Medulla oblongata (tissue), 1 donor: ENCODE results near the gene GALNT14.
"Not testable (repeated sequence)": the region's sequence is repeated elsewhere in the genome, so short reads cannot be mapped to it uniquely, and the experiment has no call there.

Experiments
- DNase-seq: peaks from one replicate; pipeline ENCODE4 v3.0.0-alpha.2; 2015; ENCODE audit errors: extremely low spot score

GALNT14 gene

GRCh38 chr2:30942419-30942818 is 195.8 kb downstream of the GALNT14 start:
- no peak for DNase-seq

- DNase-seq = no peak
Measured at GRCh38 chr2:30940839-30941238, 197.4 kb downstream of the GALNT14 start.

GRCh38 chr2:30939364-30939763 is 198.9 kb downstream of the GALNT14 start:
- no peak for DNase-seq

GRCh38 chr2:30938196-30938595 is 200.0 kb downstream of the GALNT14 start:
- no peak for DNase-seq

GRCh38 chr2:30936977-30937376 is 201.3 kb downstream of the GALNT14 start:
- no peak for DNase-seq

- no peak for DNase-seq
Measured at GRCh38 chr2:30935795-30936194, 202.4 kb downstream of the GALNT14 start.

GRCh38 chr2:30934066-30934465 is 204.2 kb downstream of the GALNT14 start:
- no peak for DNase-seq

GRCh38 chr2:30933496-30933895 is 204.7 kb downstream of the GALNT14 start:
- DNase-seq = no peak

- DNase-seq = no peak
Measured at GRCh38 chr2:30932870-30933269, 205.4 kb downstream of the GALNT14 start.

- DNase-seq = no peak
Measured at GRCh38 chr2:30931841-30932407, 206.3 kb downstream of the GALNT14 start.

- DNase-seq = no peak
Measured at GRCh38 chr2:30930716-30931115, 207.5 kb downstream of the GALNT14 start.

- DNase-seq = no peak
Measured at GRCh38 chr2:30927465-30928075, 210.7 kb downstream of the GALNT14 start.

GRCh38 chr2:30926606-30927005 is 211.6 kb downstream of the GALNT14 start:
- DNase-seq = no peak

GRCh38 chr2:30923623-30924022 is 214.6 kb downstream of the GALNT14 start:
- no peak for DNase-seq

- no peak for DNase-seq
Measured at GRCh38 chr2:30920511-30920910, 217.7 kb downstream of the GALNT14 start.

- DNase-seq = no peak
Measured at GRCh38 chr2:30915486-30915885, 222.8 kb downstream of the GALNT14 start.

- no peak for DNase-seq
Measured at GRCh38 chr2:30914456-30914855, 223.8 kb downstream of the GALNT14 start.

- DNase-seq = no peak
Measured at GRCh38 chr2:30912056-30912455, 226.2 kb downstream of the GALNT14 start.

GRCh38 chr2:30911327-30911726 is 226.9 kb downstream of the GALNT14 start:
- no peak for DNase-seq

- no peak for DNase-seq
Measured at GRCh38 chr2:30910686-30911085, 227.6 kb downstream of the GALNT14 start.

GRCh38 chr2:30904437-30904836 is 233.8 kb downstream of the GALNT14 start:
- not testable (repeated sequence) for DNase-seq

GRCh38 chr2:30903326-30903725 is 234.9 kb downstream of the GALNT14 start:
- no peak for DNase-seq

GRCh38 chr2:30900381-30900780 is 237.9 kb downstream of the GALNT14 start:
- no peak for DNase-seq

GRCh38 chr2:30899516-30900054 is 238.7 kb downstream of the GALNT14 start:
- DNase-seq = no peak
